Suprapubic skin (tissue), 4 donors: ENCODE data around the gene SLC22A23.

Source experiments
- CTCF ChIP-seq, 2 donors: fragments of 200-600 bp in 1 of 2; fragments of 450-650 bp in 1 of 2; sonication (generic) in 1 of 2; IDR thresholded peaks; one replicate each; pipeline ENCODE4 v1.5.1; 2016 to 2019; ENCODE audit warnings: antibody characterized with exemption in 2 of 2, mild to moderate bottlenecking in 1 of 2, moderate library complexity in 1 of 2
- EP300 ChIP-seq: sonication (generic); formaldehyde crosslinking; IDR thresholded peaks from one replicate; pipeline ENCODE4 v1.6.1; 2017; ENCODE audit warnings: antibody characterized with exemption
- POLR2AphosphoS5 ChIP-seq, 3 donors: sonication (generic); formaldehyde crosslinking; IDR thresholded peaks; one replicate each; pipeline ENCODE4 v1.6.1; 2017; ENCODE audit warnings: antibody characterized with exemption in 3 of 3

- TF ChIP-seq POLR2AphosphoS5 (IDR thresholded peaks at IDR 0.05) (no peak), CTCF (IDR thresholded peaks at IDR 0.05) (no peak), EP300 (no peak)
Observed at GRCh38 chr6:3372184-3372846, 84.5 kb downstream of the SLC22A23 start.
